Glutamatergic neuron (in vitro differentiated cells): ENCODE data around the gene ATP9B. TPM values are rescaled to one million over a fixed set of nuclear protein-coding genes. Genes with fewer than 3 reads are reported as not detected.

Experiments used
- DNase-seq: peaks from one replicate; pipeline ENCODE4 v3.0.0; 2022
- H3K27ac Mint-ChIP-seq: one replicate; pipeline ENCODE4 v1.8.0; 2020; ENCODE audit warnings: mild to moderate bottlenecking, mixed read lengths, inconsistent platforms; ENCODE audit not compliant: unreplicated experiment
- H3K27me3 Mint-ChIP-seq: one replicate; pipeline ENCODE4 v1.8.0; 2020; ENCODE audit warnings: mild to moderate bottlenecking, moderate library complexity, mixed read lengths, inconsistent platforms; ENCODE audit not compliant: unreplicated experiment
- H3K36me3 Mint-ChIP-seq: one replicate; pipeline ENCODE4 v1.8.0; 2020; ENCODE audit warnings: mild to moderate bottlenecking, mixed read lengths, inconsistent platforms; ENCODE audit not compliant: unreplicated experiment
- H3K4me1 Mint-ChIP-seq: one replicate; pipeline ENCODE4 v1.8.0; 2020; ENCODE audit warnings: mild to moderate bottlenecking, low read depth, mixed read lengths, inconsistent platforms; ENCODE audit not compliant: unreplicated experiment
- H3K4me3 Mint-ChIP-seq: one replicate; pipeline ENCODE4 v1.8.0; 2020; ENCODE audit warnings: mild to moderate bottlenecking, mixed read lengths, inconsistent platforms; ENCODE audit not compliant: unreplicated experiment
- H3K9me3 Mint-ChIP-seq: one replicate; pipeline ENCODE4 v1.8.0; 2020; ENCODE audit warnings: mild to moderate bottlenecking, moderate library complexity, mixed read lengths, inconsistent platforms; ENCODE audit not compliant: unreplicated experiment
- total RNA-seq: library from RNA; stranded (reverse); fragmentation: NEBNext Ultra II Directional; extraction: Animal tissue kit (Norgen Biotek cat#: 25700); gene quantifications from one replicate; pipeline ENCODE4 v1.2.1, GENCODE V29; 2021; ENCODE audit not compliant: unreplicated experiment
- TF ChIP-seq, protein P1 (sequence below): fragments of 200-600 bp; sonication (generic); IDR thresholded peaks from one replicate; pipeline ENCODE4 v1.5.0; 2021; ENCODE audit not compliant: partially characterized antibody, unreplicated experiment

ATP9B gene
- total RNA-seq, 1 donor from 2014 or later, result 62.6 TPM

- Mint-ChIP-seq H3K4me1 (no peaks in the 10 kb centered on the region), H3K36me3 (no peaks in the 10 kb centered on the region), H3K27me3 (peaks cover 2% of the 10 kb centered on the region), H3K27ac (no peak overlapping the region), H3K9me3 (peaks cover 1% of the 10 kb centered on the region), H3K4me3 (no peak overlapping the region)
- no peak for DNase-seq
- TF ChIP-seq, protein P1, sequence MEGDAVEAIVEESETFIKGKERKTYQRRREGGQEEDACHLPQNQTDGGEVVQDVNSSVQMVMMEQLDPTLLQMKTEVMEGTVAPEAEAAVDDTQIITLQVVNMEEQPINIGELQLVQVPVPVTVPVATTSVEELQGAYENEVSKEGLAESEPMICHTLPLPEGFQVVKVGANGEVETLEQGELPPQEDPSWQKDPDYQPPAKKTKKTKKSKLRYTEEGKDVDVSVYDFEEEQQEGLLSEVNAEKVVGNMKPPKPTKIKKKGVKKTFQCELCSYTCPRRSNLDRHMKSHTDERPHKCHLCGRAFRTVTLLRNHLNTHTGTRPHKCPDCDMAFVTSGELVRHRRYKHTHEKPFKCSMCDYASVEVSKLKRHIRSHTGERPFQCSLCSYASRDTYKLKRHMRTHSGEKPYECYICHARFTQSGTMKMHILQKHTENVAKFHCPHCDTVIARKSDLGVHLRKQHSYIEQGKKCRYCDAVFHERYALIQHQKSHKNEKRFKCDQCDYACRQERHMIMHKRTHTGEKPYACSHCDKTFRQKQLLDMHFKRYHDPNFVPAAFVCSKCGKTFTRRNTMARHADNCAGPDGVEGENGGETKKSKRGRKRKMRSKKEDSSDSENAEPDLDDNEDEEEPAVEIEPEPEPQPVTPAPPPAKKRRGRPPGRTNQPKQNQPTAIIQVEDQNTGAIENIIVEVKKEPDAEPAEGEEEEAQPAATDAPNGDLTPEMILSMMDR, result no peak
Measured at GRCh38 chr18:79377187-79377891, 308.1 kb downstream of the ATP9B start.

- Mint-ChIP-seq H3K4me1 (no peaks in the 10 kb centered on the region), H3K4me3 (no peak overlapping the region), H3K36me3 (no peaks in the 10 kb centered on the region), H3K27ac (no peak overlapping the region), H3K27me3 (peaks cover 2% of the 10 kb centered on the region), H3K9me3 (no peaks in the 10 kb centered on the region)
- DNase-seq, result peak; percentile 91
- TF ChIP-seq, protein P1, result peak; percentile 94
Measured at GRCh38 chr18:79378536-79379250, 309.5 kb downstream of the ATP9B start.

- Mint-ChIP-seq H3K27me3 (peaks cover 2% of the 10 kb centered on the region), H3K36me3 (no peaks in the 10 kb centered on the region), H3K9me3 (peaks cover 4% of the 10 kb centered on the region), H3K4me1 (peaks cover 3% of the 10 kb centered on the region), H3K27ac (no peak overlapping the region), H3K4me3 (no peak overlapping the region)
- TF ChIP-seq, protein P1, result peak; percentile 29
- DNase-seq, result no peak
Measured at GRCh38 chr18:79379251-79379905, 310.2 kb downstream of the ATP9B start.

DNA sequence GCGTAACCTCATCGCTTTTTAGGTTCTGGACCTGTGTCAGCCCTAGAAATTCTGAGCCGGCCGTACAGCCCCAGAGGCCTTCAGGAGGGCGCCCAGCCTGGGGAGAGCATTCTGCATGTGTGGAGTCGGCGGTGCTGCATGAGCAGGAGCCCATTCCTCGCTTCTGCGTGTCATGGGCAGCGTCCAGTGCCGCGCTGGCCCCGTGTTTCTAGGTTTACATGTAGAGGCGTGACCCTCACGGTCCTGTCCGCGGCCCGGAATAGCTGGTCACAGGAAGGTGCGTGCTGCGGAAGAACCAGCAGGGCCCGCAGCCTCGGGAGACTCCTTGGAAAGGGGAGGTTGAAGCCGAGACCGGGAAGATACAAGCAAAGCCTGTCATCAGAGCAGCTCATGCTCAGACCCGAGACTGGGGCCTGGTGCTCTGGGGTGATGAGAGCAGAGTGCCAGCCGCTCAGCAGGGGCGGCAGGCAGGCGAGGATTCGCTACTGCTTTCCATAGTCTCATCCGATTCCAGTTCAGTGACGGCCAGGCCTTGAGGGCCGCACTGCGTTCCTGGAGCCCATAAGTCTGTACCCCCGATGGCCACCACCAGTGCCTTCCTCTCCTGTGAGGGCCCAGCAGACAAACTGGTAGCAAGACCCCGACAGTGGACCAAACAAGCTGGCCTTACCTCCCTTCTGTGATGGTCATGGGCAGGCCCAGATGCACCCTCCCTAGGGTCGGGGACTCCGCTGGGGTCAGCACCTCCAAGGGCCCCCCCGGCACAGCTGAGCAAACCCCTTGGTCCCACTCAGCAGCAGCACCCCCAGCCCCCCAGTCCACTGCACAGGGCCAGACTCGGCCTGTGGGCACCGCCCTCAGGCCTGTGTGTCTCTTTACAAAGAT is 311.0 kb downstream of the ATP9B start:
- no peak overlapping the region for H3K27ac Mint-ChIP-seq
- no peak overlapping the region for H3K4me3 Mint-ChIP-seq
- TF ChIP-seq, protein P1, result no peak
- peaks cover 6% of the 10 kb centered on the region for H3K9me3 Mint-ChIP-seq
- DNase-seq, result no peak
- H3K4me1 Mint-ChIP-seq, result peaks cover 4% of the 10 kb centered on the region
- H3K27me3 Mint-ChIP-seq, result peaks cover 2% of the 10 kb centered on the region
- H3K36me3 Mint-ChIP-seq, result no peaks in the 10 kb centered on the region
